HL-60/S4 treated with retinoic acid at 250 ng/mL for 4 days and 3 days (cell line): ENCODE data around the gene DTL.

Experiments used
- in situ Hi-C: fragments of 300-500 bp; cut with MboI; formaldehyde crosslinking; loops from 2 replicates; pipeline ENCODE4 v1.7.0; 2022; ENCODE audit warnings: low sequenced_read_pairs

Gene DTL

GRCh38 chr1:212119863-212120262 lies 84.3 kb downstream of the DTL start:
- in situ Hi-C loops, result no loop called here

DNA sequence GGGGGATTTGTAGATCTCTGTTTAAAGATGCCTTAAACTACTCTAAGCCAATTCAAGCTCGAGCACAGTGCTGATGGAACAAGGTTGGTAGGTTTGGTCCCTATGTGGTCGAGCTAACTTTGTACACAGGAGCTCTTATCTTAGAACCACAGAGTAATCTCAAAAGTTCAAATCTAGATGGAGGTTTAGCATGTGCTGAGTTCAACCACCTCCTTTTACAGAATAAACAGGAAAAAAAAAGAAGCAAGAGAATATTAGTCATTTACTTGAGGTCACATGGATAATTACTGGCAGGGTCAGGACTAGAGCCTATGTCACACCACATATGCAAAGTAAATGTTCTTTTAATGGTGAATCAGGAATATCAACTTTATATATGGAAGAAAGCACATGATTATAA lies 86.2 kb downstream of the DTL start:
- in situ Hi-C loops, result no loop called here

DNA sequence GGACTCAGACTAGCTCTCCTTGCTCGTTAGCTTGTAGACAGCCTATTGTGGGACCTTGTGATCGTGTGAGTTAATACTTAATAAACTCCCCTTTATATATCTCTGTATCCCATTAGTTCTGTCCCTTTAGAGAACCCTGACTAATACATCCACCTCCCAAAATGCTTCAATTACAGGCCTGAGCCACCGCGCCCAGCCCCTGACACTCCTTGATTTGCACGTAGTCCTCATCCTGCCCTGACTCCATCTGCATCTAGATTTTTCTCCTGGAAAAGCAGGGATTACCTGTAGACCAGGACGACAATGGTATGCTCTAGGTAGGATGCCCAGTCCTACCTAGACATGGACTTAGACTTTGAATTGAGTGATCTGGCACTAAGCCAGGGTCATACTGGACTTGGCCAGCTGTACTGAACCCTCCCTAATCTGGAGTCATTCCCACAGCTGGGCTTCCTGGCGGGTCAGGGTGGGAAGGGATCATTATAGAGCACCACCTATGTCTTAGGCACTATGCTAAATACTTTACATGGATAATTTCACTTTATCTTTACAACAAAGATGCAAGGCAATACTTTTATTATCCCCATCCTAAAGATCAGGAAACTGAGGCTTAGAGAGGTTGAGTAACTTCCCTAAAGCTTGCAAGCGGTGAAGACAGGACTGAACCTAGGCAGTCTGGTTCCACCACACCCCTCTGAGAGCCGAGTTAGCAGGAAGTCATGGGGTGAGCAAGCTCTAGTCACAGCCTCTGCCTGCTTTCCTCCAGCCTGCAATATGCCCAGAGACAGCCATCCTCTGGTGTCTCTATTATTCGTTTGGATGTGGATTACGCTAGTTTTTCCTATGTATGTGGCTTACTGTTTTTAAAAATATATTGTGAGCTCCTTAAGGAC lies 89.4 kb downstream of the DTL start:
- in situ Hi-C loops, result no loop called here

DNA sequence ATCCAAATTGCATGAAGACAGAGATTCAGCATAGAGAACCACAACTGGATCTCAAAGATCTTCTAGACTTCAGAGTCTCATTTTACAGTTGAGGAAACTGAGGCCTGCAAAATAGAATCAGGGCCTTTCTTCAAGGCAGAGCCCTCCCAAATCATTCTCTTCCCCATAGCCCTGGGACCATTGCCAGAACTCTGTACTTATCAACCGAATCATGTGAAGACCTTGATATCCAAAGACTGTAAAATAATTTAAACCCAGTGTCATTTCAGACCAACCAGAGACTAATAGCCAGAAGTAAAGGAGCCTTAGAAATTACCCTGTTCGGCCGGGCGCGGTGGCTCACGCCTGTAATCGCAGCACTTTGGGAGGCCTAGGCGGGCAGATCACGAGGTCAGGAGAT lies 90.1 kb downstream of the DTL start:
- in situ Hi-C loops, result no loop called here

- in situ Hi-C loops, result no loop called here
These were observed 91.7 kb downstream of the DTL start for GRCh38 chr1:212127221-212127620.

- in situ Hi-C loops, result no loop called here
These were observed 94.2 kb downstream of the DTL start for GRCh38 chr1:212129781-212130180.

- in situ Hi-C loops, result no loop called here
These were observed 96.5 kb downstream of the DTL start for GRCh38 chr1:212132025-212132424.

- in situ Hi-C loops, result no loop called here
These were observed 97.8 kb downstream of the DTL start for GRCh38 chr1:212133319-212133718.

GRCh38 chr1:212135166-212135565 lies 99.6 kb downstream of the DTL start:
- in situ Hi-C loops, result no loop called here

DNA sequence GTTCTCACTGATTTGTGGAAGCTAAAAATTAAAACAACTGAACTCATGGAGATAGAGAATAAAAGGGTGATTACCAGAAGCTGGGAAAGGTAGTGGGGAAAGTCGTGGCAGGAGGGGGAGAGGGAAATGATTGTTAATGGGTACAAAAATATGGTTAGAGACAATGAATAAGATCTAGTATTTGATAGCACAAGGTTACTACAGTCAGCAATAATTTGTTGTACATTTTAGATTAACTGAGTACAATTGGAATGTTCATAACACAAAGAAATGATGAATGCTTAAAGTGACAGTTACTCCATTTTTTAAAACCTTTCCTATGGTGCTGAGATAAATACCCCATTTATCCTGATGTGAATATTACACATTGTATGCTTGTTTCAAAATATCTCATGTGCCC lies 102.3 kb downstream of the DTL start:
- in situ Hi-C loops, result no loop called here

GRCh38 chr1:212138457-212138856 lies 102.9 kb downstream of the DTL start:
- in situ Hi-C loops, result no loop called here

GRCh38 chr1:212139526-212140135 lies 104.1 kb downstream of the DTL start:
- in situ Hi-C loops, result no loop called here

GRCh38 chr1:212141404-212141803 lies 105.9 kb downstream of the DTL start:
- in situ Hi-C loops, result no loop called here

GRCh38 chr1:212142883-212143530 lies 107.5 kb downstream of the DTL start:
- in situ Hi-C loops, result no loop called here

DNA sequence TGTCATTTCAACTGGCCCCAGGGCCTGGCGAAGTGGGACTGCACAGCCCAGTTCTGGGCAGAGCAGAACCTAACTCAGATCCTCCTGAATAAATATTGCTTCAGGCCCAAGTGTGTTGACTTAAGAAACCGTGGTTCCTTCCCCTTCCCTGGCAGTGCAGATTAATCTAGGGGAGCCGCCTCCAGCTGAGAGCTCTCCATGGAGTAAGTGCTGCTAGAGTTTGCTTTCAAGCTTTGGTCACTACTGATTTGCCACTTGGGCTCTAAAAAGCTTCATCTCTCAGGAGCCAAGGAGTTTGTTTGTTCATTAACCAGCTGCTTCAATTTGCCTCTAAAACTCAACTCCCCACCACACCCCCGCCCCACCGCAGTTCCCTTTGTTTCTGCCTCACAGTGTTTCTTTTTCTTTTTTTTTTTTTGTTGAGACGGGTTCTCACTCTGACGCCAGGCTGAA lies 112.1 kb downstream of the DTL start:
- in situ Hi-C loops, result no loop called here

DNA sequence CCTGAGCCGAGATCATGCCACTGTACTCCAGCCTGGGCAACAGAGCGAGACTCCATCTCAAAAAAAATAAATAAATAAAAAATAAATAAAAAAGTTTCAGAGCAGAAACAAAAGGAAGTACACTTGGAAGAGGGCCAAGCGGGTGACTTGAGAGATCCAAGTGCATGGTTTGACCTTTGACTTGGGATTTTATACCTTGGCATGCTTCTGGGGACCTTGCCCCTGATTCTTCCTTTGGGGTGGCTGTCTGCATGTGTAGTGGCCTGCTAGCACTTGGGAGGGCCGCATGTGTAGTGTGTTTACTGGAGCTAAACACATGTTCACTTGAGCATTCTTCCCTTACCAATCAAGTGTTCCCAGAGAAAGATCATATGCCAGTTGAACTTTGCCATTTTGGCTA lies 114.0 kb downstream of the DTL start:
- in situ Hi-C loops, result no loop called here

DNA sequence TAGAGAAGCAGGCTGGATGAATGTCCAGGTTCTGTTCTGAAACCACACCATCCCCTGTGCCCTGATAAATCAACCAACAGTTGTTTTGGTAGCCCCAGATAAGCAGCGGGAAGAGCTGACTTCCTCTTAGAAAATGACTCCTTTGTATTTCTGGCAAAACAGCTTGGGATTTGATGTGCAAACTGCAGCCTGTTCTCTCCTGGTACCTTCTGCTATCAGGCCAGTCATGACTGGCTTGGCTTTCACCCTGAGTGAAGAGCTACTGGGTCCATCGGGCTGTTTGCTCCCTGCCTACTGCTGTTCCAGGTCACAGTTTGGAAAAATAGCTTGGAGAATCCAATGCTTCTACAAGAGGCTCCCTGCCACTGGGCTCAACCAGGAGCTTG lies 116.8 kb downstream of the DTL start:
- in situ Hi-C loops, result no loop called here

- in situ Hi-C loops, result no loop called here
These were observed 117.3 kb downstream of the DTL start for GRCh38 chr1:212152869-212153268.

DNA sequence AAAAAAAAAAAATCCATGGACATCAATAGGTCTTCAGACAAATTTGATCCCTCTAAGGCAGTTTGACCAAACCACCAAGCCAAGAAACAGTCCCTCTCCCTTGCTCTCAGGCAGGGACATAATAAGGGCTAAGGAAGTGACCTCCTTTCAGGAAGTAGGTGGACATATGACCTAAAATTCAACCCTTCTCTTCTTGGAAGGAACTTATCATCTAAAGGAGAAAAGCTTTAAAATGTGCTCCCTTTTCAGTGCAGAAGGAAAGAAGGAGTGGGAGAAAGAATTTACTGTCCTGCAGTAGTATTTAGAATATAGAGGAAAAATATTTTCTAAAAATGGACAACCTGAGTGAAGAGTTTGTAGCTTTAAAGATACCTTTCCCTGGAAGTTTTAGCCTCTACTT lies 118.1 kb downstream of the DTL start:
- in situ Hi-C loops, result no loop called here
